Endothelial cell of umbilical vein (primary cell): ENCODE measurements around the gene CARD11. TPM values are rescaled to one million over a fixed set of nuclear protein-coding genes. Genes with fewer than 3 reads are reported as not detected.

Experiments
- BruUV-seq: library from RNA; stranded (reverse); fragments of 400-500 nt; replicated peaks from 2 replicates; lab custom pipeline; 2021; lab: Mats Ljungman, UMichigan
- CTCF ChIA-PET: fragments of 300-600, 350-600 bp; sonication (Branson Sonifier 250); formaldehyde crosslinking; loops from one replicate; lab custom pipeline; 2021; ENCODE audit warnings: antibody characterized with exemption, inconsistent platforms; lab: Charles Lee
- POLR2A ChIA-PET: fragments of 300-600, 350-600 bp; sonication (Branson Sonifier 250); formaldehyde crosslinking; loops from one replicate; lab custom pipeline; 2021; ENCODE audit warnings: antibody characterized with exemption, inconsistent platforms; lab: Charles Lee
- DNase-seq: peaks from one replicate; pipeline ENCODE4 v3.0.0-alpha.2; 2011; ENCODE audit warnings: low read depth, low spot score
- FAIRE-seq: peaks from 2 replicates; lab custom pipeline; 2011; peaks lifted over from hg19 to GRCh38; lab: Jason Lieb, UNC
- H2AFZ ChIP-seq: 2 replicates; pipeline ENCODE4 v1.6.0; 2012; ENCODE audit warnings: low read depth, low read length, control low read depth, inconsistent platforms
- H3K27ac ChIP-seq: 2 replicates; pipeline ENCODE4 v1.5.1; 2011; ENCODE audit warnings: low read depth, mild to moderate bottlenecking, control low read depth, low read length, moderate library complexity; ENCODE audit not compliant: insufficient read depth
- H3K27me3 ChIP-seq, 2 experiments: 2 replicates each; pipeline versions ENCODE4 v1.6.0 to v1.6.1; 2011; ENCODE audit warnings: low read length in 2 of 2, mixed read lengths in 1 of 2; ENCODE audit not compliant: control insufficient read depth in 2 of 2, insufficient read depth in 2 of 2
- H3K36me3 ChIP-seq, 2 experiments: 2 replicates in 1 of 2; 3 replicates in 1 of 2; pipeline ENCODE4 v1.5.1; 2011; ENCODE audit warnings: low read length in 2 of 2, mild to moderate bottlenecking in 1 of 2, moderate library complexity in 1 of 2; ENCODE audit not compliant: control insufficient read depth in 2 of 2, insufficient read depth in 2 of 2; ENCODE audit errors: extremely low read depth in 1 of 2
- H3K4me1 ChIP-seq: 3 replicates; pipeline ENCODE4 v1.5.1; 2011; ENCODE audit warnings: mild to moderate bottlenecking, low read length; ENCODE audit not compliant: control insufficient read depth, insufficient read depth; ENCODE audit errors: extremely low read depth
- H3K4me2 ChIP-seq: 2 replicates; pipeline ENCODE4 v1.6.1; 2011; ENCODE audit warnings: low read length, control low read depth, mixed read lengths; ENCODE audit not compliant: insufficient read depth
- H3K4me3 ChIP-seq, 3 experiments: fragments of 200-600 bp in 1 of 3; sonication (generic), shearing (Covaris generic) in 1 of 3; replicated peaks in 1 of 3; 2 replicates each; pipeline ENCODE4 v1.5.1; 2011 to 2016; ENCODE audit warnings: control low read depth in 3 of 3, low read length in 3 of 3, mild to moderate bottlenecking in 2 of 3, inconsistent platforms in 1 of 3, low read depth in 1 of 3, moderate library complexity in 1 of 3; ENCODE audit not compliant: insufficient read depth in 1 of 3
- H3K79me2 ChIP-seq: 2 replicates; pipeline ENCODE4 v1.6.0; 2012; ENCODE audit warnings: low read length, inconsistent platforms; ENCODE audit not compliant: control insufficient read depth, insufficient read depth
- H3K9ac ChIP-seq: replicated peaks from 2 replicates; pipeline ENCODE3; 2011; ENCODE audit warnings: low read length, control low read depth; ENCODE audit not compliant: insufficient read depth; ENCODE audit errors: extremely low read depth
- H3K9me1 ChIP-seq: replicated peaks from 3 replicates; pipeline ENCODE4 v1.6.0; 2011; ENCODE audit warnings: mild to moderate bottlenecking, low read length; ENCODE audit not compliant: control insufficient read depth, insufficient read depth; ENCODE audit errors: extremely low read depth
- H3K9me3 ChIP-seq: replicated peaks from 2 replicates; pipeline ENCODE4 v1.5.1; 2012; ENCODE audit warnings: low read length, inconsistent platforms; ENCODE audit not compliant: control insufficient read depth, insufficient read depth
- H4K20me1 ChIP-seq: replicated peaks from 2 replicates; pipeline ENCODE3; 2011; ENCODE audit warnings: mild to moderate bottlenecking, low read length; ENCODE audit not compliant: control insufficient read depth, insufficient read depth; ENCODE audit errors: extremely low read depth
- EZH2 ChIP-seq: IDR thresholded peaks from 2 replicates; pipeline ENCODE4 v1.6.1; 2012; ENCODE audit warnings: borderline replicate concordance, low read depth, mild to moderate bottlenecking, moderate library complexity, low read length, inconsistent platforms; ENCODE audit not compliant: severe bottlenecking
- FOS ChIP-seq: IDR thresholded peaks from 2 replicates; pipeline ENCODE4 v1.6.1; 2011; ENCODE audit warnings: mild to moderate bottlenecking, low read length, moderate library complexity, borderline replicate concordance; ENCODE audit not compliant: insufficient read depth
- GATA2 ChIP-seq: IDR thresholded peaks from 2 replicates; pipeline ENCODE4 v1.7.0; 2011; ENCODE audit warnings: low read depth, mild to moderate bottlenecking, moderate library complexity, mixed read lengths, low read length; ENCODE audit not compliant: insufficient read length, insufficient read depth
- JUN ChIP-seq: IDR thresholded peaks from 2 replicates; pipeline ENCODE4 v1.6.1; 2011; ENCODE audit warnings: borderline replicate concordance, low read depth; ENCODE audit not compliant: insufficient read length, insufficient read depth
- MYC ChIP-seq: IDR thresholded peaks from one replicate; pipeline ENCODE4 v1.6.1; 2011; ENCODE audit warnings: mild to moderate bottlenecking, low read depth, low read length
- POLR2A ChIP-seq: IDR thresholded peaks from 2 replicates; pipeline ENCODE4 v1.6.1; 2012; ENCODE audit warnings: low read depth, mild to moderate bottlenecking, control low read depth, low read length
- POLR2AphosphoS5 ChIP-seq: IDR thresholded peaks from 2 replicates; pipeline ENCODE4 v1.6.1; 2012; ENCODE audit warnings: low read depth, mild to moderate bottlenecking, control low read depth, low read length, moderate library complexity; ENCODE audit not compliant: insufficient read depth
- dilution Hi-C: fragments of 300-500 bp; cut with MboI; formaldehyde crosslinking; loops from one replicate; pipeline ENCODE4 v1.15.0; 2019; ENCODE audit warnings: low sequenced_read_pairs; ENCODE audit not compliant: extremely low pct_ligation_motif_present
- intact Hi-C: fragments of 100-400 bp; cut with micrococcal nuclease; formaldehyde crosslinking; loops from one replicate; pipeline ENCODE4 v1.10.0; 2022
- polyA plus RNA-seq, 4 experiments: library from polyadenylated mRNA; depleted of rRNA in 3 of 4; stranded (reverse) in 3 of 4; unstranded in 1 of 4; fragments of >200 nt; gene quantifications; 2 replicates each; pipeline versions ENCODE4 v1.2.1 to v1.2.3, GENCODE V29; 2011 to 2012; ENCODE audit warnings: missing spikeins in 1 of 4
- total RNA-seq: library from RNA; stranded (reverse); gene quantifications from 2 replicates; pipeline ENCODE4 v1.2.3, GENCODE V29; 2021
- TF ChIP-seq, protein P1 (sequence below), 2 donors: IDR thresholded peaks; 1 replicate in 1 of 2; 2 replicates in 1 of 2; pipeline ENCODE4 v1.5.1; 2011; ENCODE audit warnings: low read length in 2 of 2, mild to moderate bottlenecking in 2 of 2, moderate library complexity in 2 of 2, control low read depth in 1 of 2, inconsistent platforms in 1 of 2, low read depth in 1 of 2; ENCODE audit not compliant: insufficient read depth in 1 of 2; ENCODE audit errors: extremely low read depth in 1 of 2
- TF ChIP-seq, protein P2 (sequence below): IDR thresholded peaks from 2 replicates; pipeline ENCODE4 v1.6.1; 2011; ENCODE audit not compliant: insufficient read depth, insufficient read length

CARD11 gene
- total and polyA plus RNA-seq, 2 donors (not counting 3 experiments of a cell fraction or from before 2014, with no cell fraction given): 20.4 to 41.8 TPM

- H3K4me2 ChIP-seq: no peak overlapping the region
- FAIRE-seq: no peak
Observed at GRCh38 chr7:2953099-2953498, 90.6 kb downstream of the CARD11 start.

More at GRCh38 chr7:2953099-2953498, 90.6 kb downstream of the CARD11 start:
- no peaks in the 10 kb centered on the region for H3K9me1 ChIP-seq
- no TSS peak for BruUV-seq
- dilution Hi-C loops (no loop called here), intact Hi-C loops (no loop called here)
- H2AFZ ChIP-seq: no peak overlapping the region
- ChIA-PET CTCF (no interaction called here), POLR2A (no interaction called here)
- H3K27ac ChIP-seq: no peak overlapping the region
- H3K79me2 ChIP-seq: no peaks in the 10 kb centered on the region
- H3K4me1 ChIP-seq: peaks cover 8% of the 10 kb centered on the region
- no peak for TF ChIP-seq JUN
- TF ChIP-seq EZH2: no peak
- no peak for TF ChIP-seq GATA2
- TF ChIP-seq, protein P1, sequence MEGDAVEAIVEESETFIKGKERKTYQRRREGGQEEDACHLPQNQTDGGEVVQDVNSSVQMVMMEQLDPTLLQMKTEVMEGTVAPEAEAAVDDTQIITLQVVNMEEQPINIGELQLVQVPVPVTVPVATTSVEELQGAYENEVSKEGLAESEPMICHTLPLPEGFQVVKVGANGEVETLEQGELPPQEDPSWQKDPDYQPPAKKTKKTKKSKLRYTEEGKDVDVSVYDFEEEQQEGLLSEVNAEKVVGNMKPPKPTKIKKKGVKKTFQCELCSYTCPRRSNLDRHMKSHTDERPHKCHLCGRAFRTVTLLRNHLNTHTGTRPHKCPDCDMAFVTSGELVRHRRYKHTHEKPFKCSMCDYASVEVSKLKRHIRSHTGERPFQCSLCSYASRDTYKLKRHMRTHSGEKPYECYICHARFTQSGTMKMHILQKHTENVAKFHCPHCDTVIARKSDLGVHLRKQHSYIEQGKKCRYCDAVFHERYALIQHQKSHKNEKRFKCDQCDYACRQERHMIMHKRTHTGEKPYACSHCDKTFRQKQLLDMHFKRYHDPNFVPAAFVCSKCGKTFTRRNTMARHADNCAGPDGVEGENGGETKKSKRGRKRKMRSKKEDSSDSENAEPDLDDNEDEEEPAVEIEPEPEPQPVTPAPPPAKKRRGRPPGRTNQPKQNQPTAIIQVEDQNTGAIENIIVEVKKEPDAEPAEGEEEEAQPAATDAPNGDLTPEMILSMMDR (IDR thresholded peaks at IDR 0.05; ENCODE audit: extremely low read depth in 1 of 2, insufficient read depth in 1 of 2, low read depth in 1 of 2, low read length in 2 of 2): no peak
- no peak for TF ChIP-seq MYC
- TF ChIP-seq POLR2AphosphoS5: no peak
- TF ChIP-seq FOS: no peak
- TF ChIP-seq, protein P2, sequence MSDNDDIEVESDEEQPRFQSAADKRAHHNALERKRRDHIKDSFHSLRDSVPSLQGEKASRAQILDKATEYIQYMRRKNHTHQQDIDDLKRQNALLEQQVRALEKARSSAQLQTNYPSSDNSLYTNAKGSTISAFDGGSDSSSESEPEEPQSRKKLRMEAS: no peak
- TF ChIP-seq POLR2A: no peak
- peaks cover 0 to 2% of the 10 kb centered on the region in 2 experiments for H3K36me3 ChIP-seq
- no peaks in the 10 kb centered on the region for H3K9me3 ChIP-seq
- H3K4me3 ChIP-seq: no peak overlapping the region
- DNase-seq: no peak
- H3K9ac ChIP-seq: no peak overlapping the region
- H3K27me3 ChIP-seq: no peaks in the 10 kb centered on the region
- no peaks in the 10 kb centered on the region for H4K20me1 ChIP-seq
